Epithelial cell of prostate (primary cell): ENCODE measurements around the gene PGAM4.
"Not testable (repeated sequence)": the region's sequence is repeated elsewhere in the genome, so short reads cannot be mapped to it uniquely, and the experiment has no call there.

Experiments
- DNase-seq: peaks from one replicate; pipeline ENCODE4 v3.0.0-alpha.2; 2011; ENCODE audit warnings: low read depth, low spot score
- H3K27ac ChIP-seq: fragments of 450-650 bp; 2 replicates; pipeline ENCODE4 v1.5.1; 2017; ENCODE audit warnings: mild to moderate bottlenecking

Gene PGAM4

DNA sequence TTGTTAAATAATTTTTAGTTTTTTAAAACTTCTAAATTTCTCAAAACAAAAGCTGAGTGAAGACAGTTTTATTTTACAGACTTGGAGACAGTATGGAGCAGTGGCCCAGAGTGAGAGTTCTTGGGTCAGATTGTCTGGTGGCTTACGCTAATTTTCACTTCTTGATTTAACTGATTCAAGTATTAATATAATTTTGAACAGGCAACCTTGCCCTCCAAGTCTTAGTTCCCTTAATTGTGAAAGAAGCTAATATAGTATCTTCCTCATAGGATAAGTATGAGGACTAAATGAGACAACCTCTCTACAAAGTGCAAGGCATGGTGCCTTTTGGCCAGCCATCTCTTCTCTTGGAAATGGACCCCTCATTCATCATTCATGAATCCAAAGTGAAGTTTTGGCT lies 33.6 kb downstream of the PGAM4 start:
- no peak overlapping the region for H3K27ac ChIP-seq
- no peak for DNase-seq

DNA sequence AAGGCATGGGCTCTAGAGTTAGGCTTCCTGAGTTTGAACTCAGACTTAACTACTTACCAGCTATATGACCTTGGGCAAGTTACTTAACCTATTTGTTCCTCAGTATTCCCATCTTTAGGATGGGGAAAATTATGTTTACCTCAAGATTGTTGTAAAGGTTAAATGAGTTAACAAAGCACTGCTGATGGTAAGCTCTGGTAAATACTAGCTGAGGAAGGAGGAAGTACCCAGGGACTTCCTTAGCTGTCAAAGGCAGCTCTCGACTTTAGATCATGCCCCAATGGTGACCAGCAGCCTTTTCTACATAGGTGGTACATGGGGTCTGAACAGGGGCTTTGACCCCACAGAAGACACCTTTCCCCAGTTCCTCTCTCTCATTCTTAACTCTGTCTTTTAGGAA lies 38.9 kb downstream of the PGAM4 start:
- DNase-seq: no peak
- no peak overlapping the region for H3K27ac ChIP-seq

DNA sequence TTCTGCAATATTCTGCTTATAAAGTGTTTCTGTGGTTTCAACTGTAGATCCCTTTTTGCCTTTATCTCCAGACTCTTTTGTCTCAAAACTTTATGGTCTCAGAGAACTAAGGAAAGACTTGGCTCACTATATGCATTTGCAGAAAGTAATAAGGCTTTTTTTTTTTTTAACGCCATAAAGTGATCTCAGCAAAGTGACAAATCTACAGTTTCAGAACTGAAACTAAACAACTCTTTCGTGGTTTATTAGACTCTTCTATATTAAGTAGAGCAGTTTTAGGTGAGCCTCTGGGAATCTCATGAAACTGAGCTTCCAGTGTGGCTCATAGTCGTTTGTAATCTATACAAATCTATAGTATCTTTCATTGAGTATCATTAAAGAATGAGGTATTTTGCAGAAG lies 43.7 kb downstream of the PGAM4 start:
- H3K27ac ChIP-seq: no peak overlapping the region
- no peak for DNase-seq

DNA sequence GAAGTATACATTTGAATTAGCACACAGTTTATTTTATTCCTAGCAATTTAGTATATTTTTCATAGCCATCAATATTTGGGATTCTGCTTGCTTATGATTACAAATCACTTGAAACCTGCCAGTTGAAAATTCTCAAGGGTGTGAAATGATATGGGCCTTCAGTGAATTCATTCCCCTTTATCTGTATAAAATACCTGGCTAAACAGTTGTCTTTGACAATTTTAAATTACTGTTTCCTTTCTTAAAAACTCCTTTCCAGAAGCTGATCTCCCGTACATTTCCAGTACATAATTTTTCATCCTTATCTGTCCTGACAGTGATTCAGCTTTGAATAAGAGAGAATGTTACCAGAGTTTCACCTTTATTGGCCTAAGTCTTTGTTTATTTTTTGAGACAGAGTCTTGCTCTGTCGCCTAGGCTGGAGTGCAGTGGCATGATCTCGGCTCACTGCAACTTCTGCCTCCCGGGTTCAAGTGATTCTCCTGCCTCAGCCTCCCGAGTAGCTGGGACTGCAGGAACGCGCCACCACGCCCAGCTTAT lies 45.0 kb downstream of the PGAM4 start:
- no peak overlapping the region for H3K27ac ChIP-seq
- DNase-seq: no peak

DNA sequence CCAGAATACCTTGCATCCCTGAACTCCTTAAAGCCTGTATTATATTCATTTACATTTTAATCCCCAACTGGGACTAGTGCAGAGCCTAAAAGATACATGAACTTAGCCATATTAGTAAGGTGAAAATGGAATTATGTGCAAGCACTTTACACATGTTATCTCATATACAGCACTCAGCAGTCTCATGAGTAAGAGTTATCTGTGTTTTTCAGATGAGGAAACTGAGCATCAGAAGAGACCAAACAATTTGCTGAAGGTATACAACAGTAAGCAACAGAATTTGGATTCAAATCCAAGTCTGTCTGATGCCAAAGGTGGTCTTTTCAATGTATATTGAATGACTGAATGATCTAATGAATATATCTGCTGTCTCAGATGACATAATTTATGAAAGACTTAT lies 46.7 kb downstream of the PGAM4 start:
- no peak for DNase-seq
- H3K27ac ChIP-seq: no peak overlapping the region

DNA sequence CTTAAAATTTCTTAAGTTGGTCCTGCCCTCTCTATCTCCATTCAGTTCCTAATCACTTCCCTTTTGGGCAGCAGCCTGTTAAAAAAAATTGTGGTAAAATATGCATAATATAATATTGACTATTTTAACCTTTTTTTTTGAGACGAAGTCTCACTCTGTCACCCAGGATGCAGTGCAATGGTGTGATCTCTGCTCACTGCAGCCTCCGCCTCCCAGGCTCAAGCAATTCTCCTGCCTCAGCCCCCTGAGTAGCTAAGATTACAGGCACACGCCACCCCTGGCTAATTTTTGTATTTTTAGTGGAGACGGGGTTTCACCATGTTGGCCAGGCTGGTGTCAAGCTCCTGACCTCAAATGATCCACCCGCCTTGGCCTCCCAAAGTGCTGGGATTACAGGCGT lies 50.1 kb downstream of the PGAM4 start:
- H3K27ac ChIP-seq, DNase-seq: not testable (repeated sequence)

DNA sequence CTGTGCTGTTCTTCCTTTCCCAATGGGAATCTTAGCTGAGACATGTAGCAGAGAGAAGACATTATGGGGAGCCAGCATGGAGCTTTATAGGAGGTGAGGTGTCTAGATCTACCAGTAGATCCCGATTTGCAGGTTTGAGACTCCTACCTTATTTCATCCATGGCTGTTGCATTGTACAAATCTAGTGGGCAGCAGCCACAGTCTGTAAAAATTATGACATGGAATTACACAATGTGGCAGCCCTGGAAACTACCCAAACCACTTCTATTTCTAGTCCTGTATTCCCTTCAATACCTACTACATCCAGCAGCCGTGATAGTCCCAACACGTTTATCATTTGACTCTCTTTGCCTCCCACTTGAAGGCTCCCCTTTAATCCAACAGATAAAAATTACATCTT lies 50.9 kb downstream of the PGAM4 start:
- H3K27ac ChIP-seq: no peak overlapping the region
- DNase-seq: no peak
